K562 (cell line): ENCODE data around the gene C13orf46. TPM values are rescaled to one million over a fixed set of nuclear protein-coding genes. Genes with fewer than 3 reads are reported as not detected.

ENCODE experiments used
- ATAC-seq: fragments of 200-7000 bp; cut with Tn5 transposase; 3 replicates; pipeline ENCODE4 v1.9.1; 2020; ENCODE audit warnings: moderate library complexity
- BruUV-seq: library from RNA; stranded (reverse); fragments of 400-500 nt; replicated peaks from 2 replicates; lab custom pipeline; 2021; lab: Mats Ljungman, UMichigan
- CTCF ChIA-PET: fragments of 300-600 bp; formaldehyde crosslinking; extraction: SDS; loops from one replicate; lab custom pipeline; 2021; ENCODE audit warnings: low intra/inter-chr PET ratio; lab: Yijun Ruan, JAX
- POLR2A ChIA-PET: fragments of 300-600, 350-650 bp; sonication (Branson Sonifier 250); formaldehyde crosslinking; extraction: SDS; loops from one replicate; lab custom pipeline; 2021; ENCODE audit warnings: antibody characterized with exemption, inconsistent platforms; lab: Yijun Ruan, JAX
- DNase-seq, 4 experiments: peaks; one replicate each; pipeline versions ENCODE4 v3.0.0 to v3.0.0-alpha.2; 2011 to 2018; ENCODE audit warnings: low spot score in 3 of 4, mixed read lengths in 3 of 4; ENCODE audit errors: extremely low read depth in 1 of 4
- FAIRE-seq: peaks from 2 replicates; lab custom pipeline; 2011; peaks lifted over from hg19 to GRCh38; lab: Jason Lieb, UNC
- H2AFZ ChIP-seq: 2 replicates; pipeline ENCODE4 v1.6.0; 2011; ENCODE audit warnings: low read depth, low read length, control low read depth, inconsistent platforms
- H3K27ac ChIP-seq: fragments of 200-600 bp; 3 replicates; pipeline ENCODE4 v1.8.0; 2011; ENCODE audit warnings: low read depth, mild to moderate bottlenecking, control low read depth, inconsistent platforms, low read length, moderate library complexity, mixed read lengths; ENCODE audit errors: extremely low read depth
- H3K27me3 ChIP-seq, 2 experiments: fragments of 300-600 bp in 1 of 2; 2 replicates in 1 of 2; 3 replicates in 1 of 2; pipeline versions ENCODE4 v1.6.0 to v1.8.0; 2011; ENCODE audit warnings: inconsistent platforms in 2 of 2, low read length in 2 of 2, mild to moderate bottlenecking in 1 of 2, mixed read lengths in 1 of 2, moderate library complexity in 1 of 2; ENCODE audit not compliant: control insufficient read depth in 2 of 2, insufficient read depth in 2 of 2
- H3K36me3 ChIP-seq: fragments of 300-600 bp; 3 replicates; pipeline ENCODE4 v1.8.0; 2011; ENCODE audit warnings: mild to moderate bottlenecking, low read length, inconsistent platforms; ENCODE audit not compliant: control insufficient read depth, insufficient read depth
- H3K4me1 ChIP-seq, 2 experiments: fragments of 200-600 bp in 1 of 2; replicated peaks in 1 of 2; 2 replicates in 1 of 2; 3 replicates in 1 of 2; pipeline versions ENCODE4 v1.5.1 to v1.8.0; 2011; ENCODE audit warnings: inconsistent platforms in 2 of 2, low read length in 2 of 2, mild to moderate bottlenecking in 1 of 2, mixed read lengths in 1 of 2, moderate library complexity in 1 of 2; ENCODE audit not compliant: control insufficient read depth in 2 of 2, insufficient read depth in 2 of 2
- H3K4me2 ChIP-seq: 2 replicates; pipeline ENCODE4 v1.6.1; 2011; ENCODE audit warnings: low read length, control low read depth, inconsistent platforms, mixed read lengths; ENCODE audit not compliant: insufficient read depth
- H3K4me3 ChIP-seq: fragments of 200-600 bp; sonication (generic), shearing (Covaris generic); 2 replicates; pipeline ENCODE4 v1.5.1; 2016; ENCODE audit warnings: control low read depth, inconsistent platforms
- H3K79me2 ChIP-seq: fragments of 200-600 bp; 3 replicates; pipeline ENCODE4 v1.8.0; 2011; ENCODE audit warnings: low read length, inconsistent platforms; ENCODE audit not compliant: control insufficient read depth, insufficient read depth
- H3K9ac ChIP-seq, 2 experiments: 2 replicates each; pipeline versions ENCODE4 v1.6.0 to v1.6.1; 2011; ENCODE audit warnings: low read depth in 2 of 2, low read length in 2 of 2, control low read depth in 1 of 2, inconsistent platforms in 1 of 2, mild to moderate bottlenecking in 1 of 2, mixed read lengths in 1 of 2; ENCODE audit not compliant: insufficient read depth in 1 of 2
- H3K9me1 ChIP-seq: one replicate; pipeline ENCODE4 v1.6.0; 2011; ENCODE audit warnings: inconsistent platforms, mild to moderate bottlenecking, low read length, moderate library complexity; ENCODE audit not compliant: control insufficient read depth, insufficient read depth
- H3K9me3 ChIP-seq: replicated peaks from 2 replicates; pipeline ENCODE4 v1.5.1; 2011; ENCODE audit warnings: low read depth, low read length, inconsistent platforms; ENCODE audit not compliant: control insufficient read depth, insufficient read depth
- H4K20me1 ChIP-seq: replicated peaks from 2 replicates; pipeline ENCODE4 v1.6.1; 2011; ENCODE audit warnings: low read length, inconsistent platforms, mixed read lengths; ENCODE audit not compliant: control insufficient read depth, insufficient read depth
- C11orf30 ChIP-seq: fragments of 450-650 bp; IDR thresholded peaks from 2 replicates; pipeline ENCODE4 v1.6.1; 2016; ENCODE audit warnings: low read depth, mild to moderate bottlenecking
- CBX1 ChIP-seq: sonication (generic); IDR thresholded peaks from 2 replicates; pipeline ENCODE4 v1.6.1; 2016; ENCODE audit warnings: antibody characterized with exemption, low read depth, mild to moderate bottlenecking
- CHD2 ChIP-seq: IDR thresholded peaks from 2 replicates; pipeline ENCODE4 v1.6.1; 2011; ENCODE audit warnings: low read depth, low read length
- KDM4B ChIP-seq, 2 experiments: fragments of 450-650 bp in 1 of 2; sonication (generic) in 1 of 2; IDR thresholded peaks; 2 replicates each; pipeline ENCODE4 v1.6.1; 2016 to 2017; ENCODE audit warnings: borderline replicate concordance in 2 of 2, antibody characterized with exemption in 1 of 2, low read depth in 1 of 2, mild to moderate bottlenecking in 1 of 2
- NR2F6 ChIP-seq: fragments of 450-650 bp; formaldehyde crosslinking; IDR thresholded peaks from 2 replicates; pipeline ENCODE4 v1.4.0; 2020; ENCODE audit warnings: mild to moderate bottlenecking
- PHF21A ChIP-seq: fragments of 450-650 bp; IDR thresholded peaks from 2 replicates; pipeline ENCODE4 v1.6.1; 2017; ENCODE audit warnings: low read depth, borderline replicate concordance
- PHF8 ChIP-seq: fragments of 200-600 bp; sonication (generic); IDR thresholded peaks from 2 replicates; pipeline ENCODE4 v1.6.1; 2012; ENCODE audit warnings: mixed run types, mild to moderate bottlenecking, inconsistent platforms, low read length, moderate library complexity, borderline replicate concordance
- SP1 ChIP-seq: sonication (generic); formaldehyde crosslinking; IDR thresholded peaks from 2 replicates; pipeline ENCODE4 v1.8.1; 2022; ENCODE audit warnings: mild to moderate bottlenecking, missing genetic modification reagents
- ZNF324 ChIP-seq: fragments of 250-450 bp; sonication (Bioruptor Pico); IDR thresholded peaks from 2 replicates; pipeline ENCODE4 v1.4.0; 2020; ENCODE audit warnings: mild to moderate bottlenecking
- ZSCAN29 ChIP-seq: fragments of 450-650 bp; IDR thresholded peaks from 2 replicates; pipeline ENCODE4 v1.6.1; 2017
- WGBS: fragments of 100-300 bp; shearing (Covaris generic); methylation state at CpG from one replicate; pipeline ENCODE4 v1.1.6; 2016; ENCODE audit warnings: low coverage, mixed read lengths; ENCODE audit not compliant: insufficient coverage; ENCODE audit errors: missing lambda C conversion rate; 5-methylcytosine and 5-hydroxymethylcytosine counted together
- in situ Hi-C: fragments of 300-500 bp; cut with MboI; formaldehyde crosslinking; loops from 4 replicates; pipeline ENCODE4 v1.15.0; 2018; ENCODE audit warnings: inconsistent platforms, mixed read lengths
- intact Hi-C: fragments of 100-400 bp; cut with micrococcal nuclease; formaldehyde crosslinking; loops from 2 replicates; pipeline ENCODE4 v1.14.2; 2022
- polyA plus RNA-seq, 8 experiments: library from polyadenylated mRNA; depleted of rRNA in 4 of 8; stranded (reverse) in 5 of 8; unstranded in 3 of 8; fragments of >200 nt; fragmentation: Nextera tagmentation in 2 of 8; fragmentation: Illumina TruSeq in 1 of 8; extraction: Ambion mirVana in 2 of 8; extraction: Trizol in 1 of 8; gene quantifications; 2 replicates each; pipeline versions ENCODE4 v1.2.1 to v1.2.3, GENCODE V29; 2011 to 2014; ENCODE audit warnings: inconsistent platforms in 1 of 8, missing spikeins in 1 of 8
- total RNA-seq, 7 experiments: library from RNA; depleted of rRNA in 6 of 7; stranded (reverse); fragments of >200 nt in 6 of 7; fragmentation: Illumina TruSeq in 2 of 7; extraction: Trizol in 2 of 7; gene quantifications; 2 replicates each; pipeline versions ENCODE4 v1.2.1 to v1.2.3, GENCODE V29; 2011 to 2021; ENCODE audit warnings: low replicate concordance in 1 of 7
- TF ChIP-seq, protein P1 (sequence below): IDR thresholded peaks from 3 replicates; pipeline ENCODE4 v1.6.1; 2011; ENCODE audit warnings: borderline replicate concordance, mild to moderate bottlenecking, moderate library complexity; ENCODE audit not compliant: insufficient read length; ENCODE audit errors: extremely low read depth
- TF ChIP-seq, protein P2 (sequence below): IDR thresholded peaks from 3 replicates; pipeline ENCODE4 v1.6.1; 2011; ENCODE audit warnings: borderline replicate concordance, mild to moderate bottlenecking; ENCODE audit not compliant: insufficient read length, insufficient read depth

The C13orf46 gene
- total and polyA plus RNA-seq, 9 of the 15 experiments (the other 6 are each of a cell fraction or from before 2014, with no cell fraction given) = 0.04 to 0.24 (median 0.05) TPM; not detected in 4

DNA sequence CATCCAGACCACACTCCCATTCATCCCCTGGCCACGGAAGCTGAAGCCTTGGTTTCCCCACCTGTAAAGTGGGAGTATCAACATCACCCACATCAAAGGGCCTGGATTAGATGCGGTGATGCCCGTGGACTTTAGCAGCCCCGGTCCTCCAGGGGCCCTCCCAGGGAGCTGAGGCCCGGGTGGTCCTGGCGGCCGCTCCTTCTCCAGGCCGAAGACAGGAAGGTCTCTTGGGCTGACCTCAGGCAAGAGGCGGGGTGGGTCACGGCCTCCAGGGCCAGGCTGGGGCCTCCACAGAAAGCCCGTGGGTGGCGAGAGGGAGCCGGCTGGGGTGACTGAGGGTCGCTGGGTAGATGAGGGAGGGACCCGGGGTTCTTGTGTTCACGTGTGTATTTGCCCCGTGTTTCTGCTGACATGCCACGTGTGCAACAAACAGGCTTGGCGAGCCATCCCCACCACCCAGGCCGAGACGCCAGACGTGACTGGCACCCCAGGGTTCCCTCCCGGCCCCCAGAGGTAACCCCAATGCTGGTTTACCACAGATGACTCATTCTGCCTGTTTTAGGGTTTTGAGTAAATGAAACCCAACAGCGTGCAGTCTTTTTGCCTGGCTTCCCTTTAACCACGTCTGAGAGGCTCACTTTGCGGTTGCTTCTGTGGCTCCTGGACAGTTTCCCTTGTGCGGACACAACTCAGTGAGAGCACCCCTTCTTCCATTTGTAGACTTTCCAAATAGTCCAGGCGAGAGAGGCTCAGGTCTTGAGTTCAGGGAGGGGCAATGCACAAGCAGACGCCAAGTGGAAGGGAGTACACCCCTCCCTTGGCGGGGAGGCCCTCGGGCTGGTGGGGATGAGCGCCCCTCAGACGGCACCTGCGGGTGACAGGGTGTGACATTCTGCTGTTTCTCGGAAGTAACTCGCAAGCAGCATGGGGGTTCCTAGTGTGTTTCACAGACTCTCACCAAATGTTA lies 42.9 kb downstream of the C13orf46 start:
- H3K4me1 ChIP-seq = peaks cover 0 to 3% of the 10 kb centered on the region in 2 experiments; a peak in 1 of 5 replicates
- no TSS peak for BruUV-seq
- no peak overlapping the region; a peak in 1 of 4 replicates for H3K9ac ChIP-seq
- in situ Hi-C loops = no loop called here
- no peaks in the 10 kb centered on the region for H3K9me1 ChIP-seq
- H4K20me1 ChIP-seq = no peaks in the 10 kb centered on the region
- H3K27ac ChIP-seq = no peak overlapping the region
- no peak overlapping the region for H3K4me3 ChIP-seq
- intact Hi-C loops = no loop called here
- no peaks in the 10 kb centered on the region for H3K9me3 ChIP-seq
- 5% methylated on average over 26 of the region's 36 CpGs for WGBS
- H3K4me2 ChIP-seq = no peak overlapping the region
- CTCF ChIA-PET = no interaction called here
- FAIRE-seq (no peak), ATAC-seq (no peak), DNase-seq (no peak)
- POLR2A ChIA-PET = interaction anchor here (1.2 kb wide), 1 partner anchor 10 kb away, joined by 3 read pairs; no protein-coding TSS in a partner anchor
- H3K79me2 ChIP-seq = no peaks in the 10 kb centered on the region
- no peaks in the 10 kb centered on the region for H3K36me3 ChIP-seq
- H3K27me3 ChIP-seq = peaks cover 28 to 75% of the 10 kb centered on the region in 2 experiments
- H2AFZ ChIP-seq = no peak overlapping the region
- TF ChIP-seq ZSCAN29 (no peak), PHF8 (no peak), KDM4B (IDR thresholded peaks at IDR 0.05; ENCODE audit: borderline replicate concordance in 2 of 2, low read depth in 1 of 2) (no peak), ZNF324 (CRISPR knock-in tag) (no peak), C11orf30 (no peak), CHD2 (no peak), NR2F6 (CRISPR knock-in tag) (no peak), SP1 (CRISPR knock-in tag) (no peak), PHF21A (no peak), CBX1 (no peak)
- TF ChIP-seq, protein P1, sequence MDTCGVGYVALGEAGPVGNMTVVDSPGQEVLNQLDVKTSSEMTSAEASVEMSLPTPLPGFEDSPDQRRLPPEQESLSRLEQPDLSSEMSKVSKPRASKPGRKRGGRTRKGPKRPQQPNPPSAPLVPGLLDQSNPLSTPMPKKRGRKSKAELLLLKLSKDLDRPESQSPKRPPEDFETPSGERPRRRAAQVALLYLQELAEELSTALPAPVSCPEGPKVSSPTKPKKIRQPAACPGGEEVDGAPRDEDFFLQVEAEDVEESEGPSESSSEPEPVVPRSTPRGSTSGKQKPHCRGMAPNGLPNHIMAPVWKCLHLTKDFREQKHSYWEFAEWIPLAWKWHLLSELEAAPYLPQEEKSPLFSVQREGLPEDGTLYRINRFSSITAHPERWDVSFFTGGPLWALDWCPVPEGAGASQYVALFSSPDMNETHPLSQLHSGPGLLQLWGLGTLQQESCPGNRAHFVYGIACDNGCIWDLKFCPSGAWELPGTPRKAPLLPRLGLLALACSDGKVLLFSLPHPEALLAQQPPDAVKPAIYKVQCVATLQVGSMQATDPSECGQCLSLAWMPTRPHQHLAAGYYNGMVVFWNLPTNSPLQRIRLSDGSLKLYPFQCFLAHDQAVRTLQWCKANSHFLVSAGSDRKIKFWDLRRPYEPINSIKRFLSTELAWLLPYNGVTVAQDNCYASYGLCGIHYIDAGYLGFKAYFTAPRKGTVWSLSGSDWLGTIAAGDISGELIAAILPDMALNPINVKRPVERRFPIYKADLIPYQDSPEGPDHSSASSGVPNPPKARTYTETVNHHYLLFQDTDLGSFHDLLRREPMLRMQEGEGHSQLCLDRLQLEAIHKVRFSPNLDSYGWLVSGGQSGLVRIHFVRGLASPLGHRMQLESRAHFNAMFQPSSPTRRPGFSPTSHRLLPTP = no peak
- TF ChIP-seq, protein P2, sequence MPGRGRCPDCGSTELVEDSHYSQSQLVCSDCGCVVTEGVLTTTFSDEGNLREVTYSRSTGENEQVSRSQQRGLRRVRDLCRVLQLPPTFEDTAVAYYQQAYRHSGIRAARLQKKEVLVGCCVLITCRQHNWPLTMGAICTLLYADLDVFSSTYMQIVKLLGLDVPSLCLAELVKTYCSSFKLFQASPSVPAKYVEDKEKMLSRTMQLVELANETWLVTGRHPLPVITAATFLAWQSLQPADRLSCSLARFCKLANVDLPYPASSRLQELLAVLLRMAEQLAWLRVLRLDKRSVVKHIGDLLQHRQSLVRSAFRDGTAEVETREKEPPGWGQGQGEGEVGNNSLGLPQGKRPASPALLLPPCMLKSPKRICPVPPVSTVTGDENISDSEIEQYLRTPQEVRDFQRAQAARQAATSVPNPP = no peak
